ENCODE data around the gene PCA3. TPM values are rescaled to one million over a fixed set of nuclear protein-coding genes. Genes with fewer than 3 reads are reported as not detected.

The PCA3 gene
- total RNA-seq, 6 experiments from 2014 or later = not detected

GRCh38 chr9:76720245-76720644 lies 44.0 kb upstream of the PCA3 start:
- DNase-seq = no peak
- Mint-ChIP-seq H3K27me3 (ENCODE audit: insufficient read depth) (peaks cover 6% of the 10 kb centered on the region), H3K27ac (no peak overlapping the region), H3K4me3 (no peak overlapping the region), H3K36me3 (ENCODE audit: low read depth) (no peaks in the 10 kb centered on the region), H3K4me1 (ENCODE audit: low read depth) (peaks cover 5% of the 10 kb centered on the region; the same call in 1 of the 2 replicates), H3K9me3 (no peaks in the 10 kb centered on the region)
- TF ChIP-seq CTCF (IDR thresholded peaks at IDR 0.05) = no peak

- no peak overlapping the region for H3K27ac Mint-ChIP-seq
- DNase-seq = no peak
- TF ChIP-seq CTCF (IDR thresholded peaks at IDR 0.05) = no peak
- no peaks in the 10 kb centered on the region for H3K9me3 Mint-ChIP-seq
- H3K27me3 Mint-ChIP-seq (ENCODE audit: insufficient read depth) = peaks cover 9% of the 10 kb centered on the region; the same call in 1 of the 2 replicates
- H3K4me3 Mint-ChIP-seq = no peak overlapping the region
- no peaks in the 10 kb centered on the region for H3K4me1 Mint-ChIP-seq (ENCODE audit: low read depth)
- no peaks in the 10 kb centered on the region for H3K36me3 Mint-ChIP-seq (ENCODE audit: low read depth)
Observed at GRCh38 chr9:76725011-76725546, 39.2 kb upstream of the PCA3 start.

GRCh38 chr9:76725885-76726284 lies 38.4 kb upstream of the PCA3 start:
- no peak for DNase-seq
- Mint-ChIP-seq H3K4me1 (ENCODE audit: low read depth) (no peaks in the 10 kb centered on the region), H3K27me3 (ENCODE audit: insufficient read depth) (peaks cover 11% of the 10 kb centered on the region; the same call in 1 of the 2 replicates), H3K9me3 (no peaks in the 10 kb centered on the region), H3K27ac (no peak overlapping the region), H3K4me3 (no peak overlapping the region), H3K36me3 (ENCODE audit: low read depth) (no peaks in the 10 kb centered on the region)
- no peak for TF ChIP-seq CTCF (IDR thresholded peaks at IDR 0.05)

- no peaks in the 10 kb centered on the region for H3K36me3 Mint-ChIP-seq (ENCODE audit: low read depth)
- DNase-seq = no peak
- TF ChIP-seq CTCF (IDR thresholded peaks at IDR 0.05) = no peak
- no peak overlapping the region for H3K4me3 Mint-ChIP-seq
- peaks cover 11% of the 10 kb centered on the region for H3K27me3 Mint-ChIP-seq (ENCODE audit: insufficient read depth)
- no peaks in the 10 kb centered on the region for H3K4me1 Mint-ChIP-seq (ENCODE audit: low read depth)
- H3K9me3 Mint-ChIP-seq = no peaks in the 10 kb centered on the region
- H3K27ac Mint-ChIP-seq = no peak overlapping the region
Observed at GRCh38 chr9:76729116-76729515, 35.1 kb upstream of the PCA3 start.

GRCh38 chr9:76729980-76730737 lies 34.1 kb upstream of the PCA3 start:
- Mint-ChIP-seq H3K9me3 (no peaks in the 10 kb centered on the region), H3K4me3 (no peak overlapping the region), H3K4me1 (ENCODE audit: low read depth) (no peaks in the 10 kb centered on the region), H3K27me3 (ENCODE audit: insufficient read depth) (peaks cover 16% of the 10 kb centered on the region), H3K27ac (no peak overlapping the region), H3K36me3 (ENCODE audit: low read depth) (no peaks in the 10 kb centered on the region)
- no peak for TF ChIP-seq CTCF (IDR thresholded peaks at IDR 0.05)
- no peak for DNase-seq
